Mammary epithelial cell (primary cell): ENCODE data around the gene COLEC12.

ENCODE experiments used
- EZH2 ChIP-seq: IDR thresholded peaks from 2 replicates; pipeline ENCODE4 v1.6.1; 2012; ENCODE audit warnings: low read length, inconsistent platforms, borderline replicate concordance
- TF ChIP-seq, protein P1 (sequence below), 2 donors: IDR thresholded peaks in 1 of 2; conservative IDR thresholded peaks in 1 of 2; 2 replicates each; pipeline ENCODE4 v1.5.1; 2011 to 2012; ENCODE audit warnings: inconsistent platforms in 2 of 2, low read length in 2 of 2, mild to moderate bottlenecking in 2 of 2, control low read depth in 1 of 2, low read depth in 1 of 2; ENCODE audit not compliant: insufficient read depth in 1 of 2; ENCODE audit errors: extremely low read depth in 1 of 2

DNA sequence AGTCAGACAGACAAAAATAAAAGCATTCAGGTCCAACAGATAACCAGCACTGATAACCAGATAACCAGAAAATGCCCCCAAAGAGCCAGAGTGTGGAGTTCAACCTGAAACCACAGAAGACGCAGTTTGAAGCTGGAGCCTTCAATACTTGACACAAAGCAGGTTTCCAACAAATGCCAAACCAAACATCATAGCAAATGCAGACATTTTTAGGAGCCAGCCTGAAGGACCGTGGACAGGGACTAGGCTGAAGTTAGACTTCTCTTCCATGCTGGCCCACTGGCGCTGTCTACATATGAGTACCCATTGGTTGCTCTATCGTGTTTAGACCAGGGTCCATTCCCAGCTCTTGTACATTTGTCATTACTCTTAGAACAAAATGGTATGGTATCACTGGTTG lies 9.9 kb downstream of the COLEC12 start:
- TF ChIP-seq, protein P1, sequence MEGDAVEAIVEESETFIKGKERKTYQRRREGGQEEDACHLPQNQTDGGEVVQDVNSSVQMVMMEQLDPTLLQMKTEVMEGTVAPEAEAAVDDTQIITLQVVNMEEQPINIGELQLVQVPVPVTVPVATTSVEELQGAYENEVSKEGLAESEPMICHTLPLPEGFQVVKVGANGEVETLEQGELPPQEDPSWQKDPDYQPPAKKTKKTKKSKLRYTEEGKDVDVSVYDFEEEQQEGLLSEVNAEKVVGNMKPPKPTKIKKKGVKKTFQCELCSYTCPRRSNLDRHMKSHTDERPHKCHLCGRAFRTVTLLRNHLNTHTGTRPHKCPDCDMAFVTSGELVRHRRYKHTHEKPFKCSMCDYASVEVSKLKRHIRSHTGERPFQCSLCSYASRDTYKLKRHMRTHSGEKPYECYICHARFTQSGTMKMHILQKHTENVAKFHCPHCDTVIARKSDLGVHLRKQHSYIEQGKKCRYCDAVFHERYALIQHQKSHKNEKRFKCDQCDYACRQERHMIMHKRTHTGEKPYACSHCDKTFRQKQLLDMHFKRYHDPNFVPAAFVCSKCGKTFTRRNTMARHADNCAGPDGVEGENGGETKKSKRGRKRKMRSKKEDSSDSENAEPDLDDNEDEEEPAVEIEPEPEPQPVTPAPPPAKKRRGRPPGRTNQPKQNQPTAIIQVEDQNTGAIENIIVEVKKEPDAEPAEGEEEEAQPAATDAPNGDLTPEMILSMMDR (conservative IDR thresholded peaks at IDR 0.05 in 1 of 2, IDR thresholded peaks at IDR 0.05 in 1 of 2; ENCODE audit: extremely low read depth in 1 of 2, insufficient read depth in 1 of 2, low read depth in 1 of 2, low read length in 2 of 2) = no peak
- no peak for TF ChIP-seq EZH2
